GM12873 (cell line): ENCODE results near the gene NID2.

ENCODE experiments used
- CTCF ChIP-seq: IDR thresholded peaks from 2 replicates; pipeline ENCODE4 v1.5.1; 2012; ENCODE audit warnings: low read depth, mild to moderate bottlenecking, moderate library complexity, low read length, control low read depth; ENCODE audit not compliant: insufficient read depth; ENCODE audit errors: missing control alignments

NID2 gene

GRCh38 chr14:52110441-52111086, 41.7 kb upstream of the NID2 start:
- no peak for TF ChIP-seq CTCF

GRCh38 chr14:52108823-52109222, 40.0 kb upstream of the NID2 start:
- no peak for TF ChIP-seq CTCF

GRCh38 chr14:52106840-52107239, 38.0 kb upstream of the NID2 start:
- no peak for TF ChIP-seq CTCF

GRCh38 chr14:52103416-52103815, 34.6 kb upstream of the NID2 start:
- TF ChIP-seq CTCF = no peak

- no peak for TF ChIP-seq CTCF
These were observed 26.9 kb upstream of the NID2 start for GRCh38 chr14:52095794-52096193.

- no peak for TF ChIP-seq CTCF
These were observed 26.5 kb upstream of the NID2 start for GRCh38 chr14:52095336-52095735.

GRCh38 chr14:52094546-52095271, 25.9 kb upstream of the NID2 start:
- TF ChIP-seq CTCF = no peak
